GM12878 (cell line): ENCODE results near the gene NCAM2. TPM values are rescaled to one million over a fixed set of nuclear protein-coding genes. Genes with fewer than 3 reads are reported as not detected.

Experiments used
- ATAC-seq: fragments of 200-7000 bp; cut with Tn5 transposase; 3 replicates; pipeline ENCODE4 v1.9.1; 2020; ENCODE audit warnings: mild to moderate bottlenecking, moderate library complexity
- BruUV-seq: library from RNA; stranded (reverse); fragments of 400-500 nt; replicated peaks from 2 replicates; lab custom pipeline; 2021; lab: Mats Ljungman, UMichigan
- CTCF ChIA-PET: fragments of 300-600 bp; sonication (Branson Sonifier 250); formaldehyde crosslinking; extraction: SDS; loops from one replicate; lab custom pipeline; 2021; ENCODE audit warnings: inconsistent platforms; lab: Yijun Ruan, JAX
- POLR2A ChIA-PET: fragments of 350-600 bp; formaldehyde crosslinking; extraction: SDS; loops from one replicate; lab custom pipeline; 2021; ENCODE audit warnings: inconsistent platforms; lab: Charles Lee
- RAD21 ChIA-PET: fragments of 300-600 bp; sonication (Branson Sonifier 250); formaldehyde crosslinking; loops from one replicate; lab custom pipeline; 2023; ENCODE audit warnings: antibody characterized with exemption; ENCODE audit not compliant: unreplicated experiment; lab: Charles Lee
- SMC1A ChIA-PET: fragments of 300-600 bp; sonication (Branson Sonifier 250); formaldehyde crosslinking; loops from one replicate; lab custom pipeline; 2023; ENCODE audit not compliant: unreplicated experiment, uncharacterized antibody; lab: Charles Lee
- DNase-seq: peaks from one replicate; pipeline ENCODE4 v3.0.0-alpha.2; 2011; ENCODE audit warnings: low read depth, low spot score
- FAIRE-seq: peaks from 3 replicates; lab custom pipeline; 2011; peaks lifted over from hg19 to GRCh38; lab: Jason Lieb, UNC
- H2AFZ ChIP-seq: 2 replicates; pipeline ENCODE4 v1.6.0; 2011; ENCODE audit warnings: low read depth, low read length, control low read depth; ENCODE audit not compliant: control insufficient read depth
- H3K27ac ChIP-seq: 2 replicates; pipeline ENCODE4 v1.5.1; 2011; ENCODE audit warnings: control low read depth; ENCODE audit not compliant: control insufficient read depth, insufficient read depth
- H3K27me3 ChIP-seq, 2 experiments: replicated peaks in 1 of 2; 2 replicates each; pipeline versions ENCODE4 v1.6.0 to v1.6.1; 2011; ENCODE audit warnings: low read length in 1 of 2; ENCODE audit not compliant: control insufficient read depth in 2 of 2, insufficient read depth in 2 of 2
- H3K36me3 ChIP-seq, 2 experiments: 2 replicates each; pipeline ENCODE4 v1.5.1; 2011; ENCODE audit warnings: low read length in 1 of 2; ENCODE audit not compliant: control insufficient read depth in 2 of 2, insufficient read depth in 2 of 2
- H3K4me1 ChIP-seq: 2 replicates; pipeline ENCODE4 v1.6.1; 2011; ENCODE audit warnings: mild to moderate bottlenecking, low read length, moderate library complexity, mixed read lengths; ENCODE audit not compliant: control insufficient read depth, insufficient read depth
- H3K4me2 ChIP-seq: 2 replicates; pipeline ENCODE4 v1.6.0; 2011; ENCODE audit warnings: control low read depth; ENCODE audit not compliant: control insufficient read depth, insufficient read depth
- H3K4me3 ChIP-seq: fragments of 200-600 bp; sonication (generic); 2 replicates; pipeline ENCODE4 v1.5.1; 2016
- H3K79me2 ChIP-seq: 2 replicates; pipeline ENCODE4 v1.6.0; 2011; ENCODE audit warnings: low read length; ENCODE audit not compliant: control insufficient read depth, insufficient read depth
- H3K9ac ChIP-seq: 2 replicates; pipeline ENCODE4 v1.8.0; 2011; ENCODE audit warnings: low read length, control low read depth, mixed read lengths; ENCODE audit not compliant: control insufficient read depth, insufficient read depth
- H3K9me3 ChIP-seq: replicated peaks from 3 replicates; pipeline ENCODE4 v1.5.1; 2011; ENCODE audit warnings: mild to moderate bottlenecking, low read length; ENCODE audit not compliant: control insufficient read depth, insufficient read depth
- H4K20me1 ChIP-seq: 2 replicates; pipeline ENCODE4 v1.6.0; 2011; ENCODE audit not compliant: control insufficient read depth, insufficient read depth
- KLF5 ChIP-seq: fragments of 450-650 bp; IDR thresholded peaks from 2 replicates; pipeline ENCODE4 v1.6.1; 2014; ENCODE audit warnings: mild to moderate bottlenecking; ENCODE audit not compliant: partially characterized antibody
- MAX ChIP-seq: IDR thresholded peaks from 2 replicates; pipeline ENCODE4 v1.6.1; 2012; ENCODE audit warnings: low read depth, low read length, improper control_type of control experiment
- MEF2A ChIP-seq: IDR thresholded peaks from 2 replicates; pipeline ENCODE4 v1.6.1; 2011; ENCODE audit warnings: low read depth, mild to moderate bottlenecking, low read length, moderate library complexity; ENCODE audit not compliant: insufficient read depth
- MTA2 ChIP-seq: fragments of 450-650 bp; IDR thresholded peaks from 2 replicates; pipeline ENCODE4 v1.6.1; 2016; ENCODE audit warnings: low read depth, mild to moderate bottlenecking, moderate library complexity
- NBN ChIP-seq: fragments of 450-650 bp; IDR thresholded peaks from 2 replicates; pipeline ENCODE4 v1.6.1; 2016
- NFIC ChIP-seq: IDR thresholded peaks from 2 replicates; pipeline ENCODE4 v1.6.1; 2012; ENCODE audit warnings: low read depth, mild to moderate bottlenecking, inconsistent platforms, low read length, moderate library complexity
- NR2C1 ChIP-seq: fragments of 450-650 bp; IDR thresholded peaks from 2 replicates; pipeline ENCODE4 v1.6.1; 2017; ENCODE audit warnings: antibody characterized with exemption, mild to moderate bottlenecking, moderate library complexity
- POLR2AphosphoS5 ChIP-seq: IDR thresholded peaks from 2 replicates; pipeline ENCODE4 v1.6.1; 2011; ENCODE audit warnings: mild to moderate bottlenecking, low read length, inconsistent platforms
- STAT1 ChIP-seq: fragments of 450-650 bp; conservative IDR thresholded peaks from 2 replicates; pipeline ENCODE4 v1.6.1; 2014; ENCODE audit warnings: antibody characterized with exemption, mild to moderate bottlenecking
- TCF7 ChIP-seq: IDR thresholded peaks from 2 replicates; pipeline ENCODE4 v1.6.1; 2014; ENCODE audit warnings: antibody characterized with exemption, borderline replicate concordance
- YBX1 ChIP-seq: fragments of 450-650 bp; IDR thresholded peaks from 2 replicates; pipeline ENCODE4 v1.6.1; 2016; ENCODE audit warnings: antibody characterized with exemption
- ZBED1 ChIP-seq: IDR thresholded peaks from 2 replicates; pipeline ENCODE4 v1.6.1; 2016; ENCODE audit warnings: borderline replicate concordance
- ZZZ3 ChIP-seq: IDR thresholded peaks from 2 replicates; pipeline ENCODE4 v1.6.1; 2011; ENCODE audit warnings: low read depth; ENCODE audit not compliant: control insufficient read depth, insufficient read length
- WGBS: methylation state at CpG from one replicate; pipeline ENCODE4 v1.1.6; 2016; ENCODE audit warnings: low lambda C conversion rate; ENCODE audit not compliant: insufficient replicate concordance, insufficient coverage; ENCODE audit errors: missing lambda C conversion rate; 5-methylcytosine and 5-hydroxymethylcytosine counted together
- in situ Hi-C: fragments of 300-500 bp; cut with MboI; formaldehyde crosslinking; loops from 9 replicates; pipeline ENCODE4 v1.14.3; 2018; ENCODE audit warnings: mixed read lengths
- intact Hi-C: fragments of 100-400 bp; cut with micrococcal nuclease; formaldehyde crosslinking; loops from one replicate; pipeline ENCODE4 v1.14.2; 2022; ENCODE audit not compliant: unreplicated experiment
- polyA plus RNA-seq, 11 experiments: library from polyadenylated mRNA; depleted of rRNA in 4 of 11; unstranded in 6 of 11; stranded (reverse) in 5 of 11; fragments of >200 nt; fragmentation: Nextera tagmentation in 4 of 11; fragmentation: Illumina TruSeq in 1 of 11; extraction: Ambion mirVana in 4 of 11; extraction: Trizol in 1 of 11; gene quantifications; 1 replicate in 1 of 11; 2 replicates in 10 of 11; pipeline versions ENCODE4 v1.2.1 to v1.2.3, GENCODE V29; 2011 to 2016; ENCODE audit warnings: inconsistent platforms in 2 of 11, missing spikeins in 2 of 11, low read depth in 1 of 11
- total RNA-seq, 4 experiments: library from RNA; depleted of rRNA in 3 of 4; stranded (reverse); fragments of >200 nt in 3 of 4; fragmentation: Illumina TruSeq in 1 of 4; extraction: Trizol in 1 of 4; gene quantifications; 2 replicates each; pipeline versions ENCODE4 v1.2.1 to v1.2.3, GENCODE V29; 2013 to 2021
- TF ChIP-seq, protein P1 (sequence below), 3 experiments: IDR thresholded peaks in 2 of 3; conservative IDR thresholded peaks in 1 of 3; 2 replicates each; pipeline ENCODE4 v1.5.1; 2011; ENCODE audit warnings: low read depth in 3 of 3, low read length in 3 of 3, mild to moderate bottlenecking in 3 of 3, control low read depth in 2 of 3, moderate library complexity in 2 of 3, inconsistent platforms in 1 of 3, mixed read lengths in 1 of 3; ENCODE audit not compliant: control insufficient read depth in 2 of 3, insufficient read depth in 1 of 3; ENCODE audit errors: extremely low read depth in 1 of 3
- TF ChIP-seq, protein P2 (sequence below): fragments of 450-650 bp; IDR thresholded peaks from 2 replicates; pipeline ENCODE4 v1.6.1; 2016; ENCODE audit warnings: mild to moderate bottlenecking, moderate library complexity, borderline replicate concordance

Gene NCAM2
- total and polyA plus RNA-seq, 10 of the 15 experiments (the other 5 are each of a cell fraction or from before 2014, with no cell fraction given): 0.23 to 0.27 TPM; not detected in 8

DNA sequence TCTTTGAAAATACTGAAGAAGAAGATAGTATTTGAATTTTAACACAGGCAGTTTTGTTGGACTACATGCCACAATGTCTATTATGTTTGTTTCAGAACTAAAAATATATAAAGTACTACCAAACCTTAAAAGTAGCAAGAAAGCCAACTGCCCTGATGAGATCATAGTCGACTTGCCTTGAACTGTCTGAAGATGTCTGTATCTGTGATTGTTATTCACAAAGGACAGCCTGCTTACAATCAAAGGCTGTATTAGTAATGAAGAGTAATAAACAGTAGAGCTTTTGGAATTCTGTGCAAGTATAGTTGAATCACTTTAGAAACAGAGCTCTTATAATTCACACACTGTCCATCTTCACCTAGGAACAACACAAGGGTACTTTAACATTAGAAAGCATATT is 228.3 kb downstream of the NCAM2 start:
- no TSS peak for BruUV-seq
- no peak overlapping the region for H3K27ac ChIP-seq
- RAD21 ChIA-PET: no interaction called here
- ATAC-seq (no peak), FAIRE-seq (no peak), DNase-seq (no peak)
- 0% methylated on average over 1 of the region's 1 CpG for WGBS
- POLR2A ChIA-PET: no interaction called here
- no peak overlapping the region for H3K4me3 ChIP-seq
- H2AFZ ChIP-seq: no peak overlapping the region
- TF ChIP-seq STAT1 (no peak), YBX1 (no peak), MEF2A (no peak), ZZZ3 (no peak), KLF5 (no peak), TCF7 (no peak), MAX (no peak), MTA2 (no peak), ZBED1 (no peak), NFIC (no peak), NBN (no peak), POLR2AphosphoS5 (no peak), NR2C1 (no peak)
- TF ChIP-seq, protein P1, sequence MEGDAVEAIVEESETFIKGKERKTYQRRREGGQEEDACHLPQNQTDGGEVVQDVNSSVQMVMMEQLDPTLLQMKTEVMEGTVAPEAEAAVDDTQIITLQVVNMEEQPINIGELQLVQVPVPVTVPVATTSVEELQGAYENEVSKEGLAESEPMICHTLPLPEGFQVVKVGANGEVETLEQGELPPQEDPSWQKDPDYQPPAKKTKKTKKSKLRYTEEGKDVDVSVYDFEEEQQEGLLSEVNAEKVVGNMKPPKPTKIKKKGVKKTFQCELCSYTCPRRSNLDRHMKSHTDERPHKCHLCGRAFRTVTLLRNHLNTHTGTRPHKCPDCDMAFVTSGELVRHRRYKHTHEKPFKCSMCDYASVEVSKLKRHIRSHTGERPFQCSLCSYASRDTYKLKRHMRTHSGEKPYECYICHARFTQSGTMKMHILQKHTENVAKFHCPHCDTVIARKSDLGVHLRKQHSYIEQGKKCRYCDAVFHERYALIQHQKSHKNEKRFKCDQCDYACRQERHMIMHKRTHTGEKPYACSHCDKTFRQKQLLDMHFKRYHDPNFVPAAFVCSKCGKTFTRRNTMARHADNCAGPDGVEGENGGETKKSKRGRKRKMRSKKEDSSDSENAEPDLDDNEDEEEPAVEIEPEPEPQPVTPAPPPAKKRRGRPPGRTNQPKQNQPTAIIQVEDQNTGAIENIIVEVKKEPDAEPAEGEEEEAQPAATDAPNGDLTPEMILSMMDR (IDR thresholded peaks at IDR 0.05 in 2 of 3, conservative IDR thresholded peaks at IDR 0.05 in 1 of 3; ENCODE audit: control insufficient read depth in 2 of 3, extremely low read depth in 1 of 3, insufficient read depth in 1 of 3, low read depth in 3 of 3, low read length in 3 of 3): no peak
- TF ChIP-seq, protein P2, sequence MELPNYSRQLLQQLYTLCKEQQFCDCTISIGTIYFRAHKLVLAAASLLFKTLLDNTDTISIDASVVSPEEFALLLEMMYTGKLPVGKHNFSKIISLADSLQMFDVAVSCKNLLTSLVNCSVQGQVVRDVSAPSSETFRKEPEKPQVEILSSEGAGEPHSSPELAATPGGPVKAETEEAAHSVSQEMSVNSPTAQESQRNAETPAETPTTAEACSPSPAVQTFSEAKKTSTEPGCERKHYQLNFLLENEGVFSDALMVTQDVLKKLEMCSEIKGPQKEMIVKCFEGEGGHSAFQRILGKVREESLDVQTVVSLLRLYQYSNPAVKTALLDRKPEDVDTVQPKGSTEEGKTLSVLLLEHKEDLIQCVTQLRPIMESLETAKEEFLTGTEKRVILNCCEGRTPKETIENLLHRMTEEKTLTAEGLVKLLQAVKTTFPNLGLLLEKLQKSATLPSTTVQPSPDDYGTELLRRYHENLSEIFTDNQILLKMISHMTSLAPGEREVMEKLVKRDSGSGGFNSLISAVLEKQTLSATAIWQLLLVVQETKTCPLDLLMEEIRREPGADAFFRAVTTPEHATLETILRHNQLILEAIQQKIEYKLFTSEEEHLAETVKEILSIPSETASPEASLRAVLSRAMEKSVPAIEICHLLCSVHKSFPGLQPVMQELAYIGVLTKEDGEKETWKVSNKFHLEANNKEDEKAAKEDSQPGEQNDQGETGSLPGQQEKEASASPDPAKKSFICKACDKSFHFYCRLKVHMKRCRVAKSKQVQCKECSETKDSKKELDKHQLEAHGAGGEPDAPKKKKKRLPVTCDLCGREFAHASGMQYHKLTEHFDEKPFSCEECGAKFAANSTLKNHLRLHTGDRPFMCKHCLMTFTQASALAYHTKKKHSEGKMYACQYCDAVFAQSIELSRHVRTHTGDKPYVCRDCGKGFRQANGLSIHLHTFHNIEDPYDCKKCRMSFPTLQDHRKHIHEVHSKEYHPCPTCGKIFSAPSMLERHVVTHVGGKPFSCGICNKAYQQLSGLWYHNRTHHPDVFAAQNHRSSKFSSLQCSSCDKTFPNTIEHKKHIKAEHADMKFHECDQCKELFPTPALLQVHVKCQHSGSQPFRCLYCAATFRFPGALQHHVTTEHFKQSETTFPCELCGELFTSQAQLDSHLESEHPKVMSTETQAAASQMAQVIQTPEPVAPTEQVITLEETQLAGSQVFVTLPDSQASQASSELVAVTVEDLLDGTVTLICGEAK: no peak
- no peaks in the 10 kb centered on the region for H3K9me3 ChIP-seq
- no peaks in the 10 kb centered on the region for H3K27me3 ChIP-seq
- H4K20me1 ChIP-seq: no peaks in the 10 kb centered on the region
- H3K36me3 ChIP-seq: no peaks in the 10 kb centered on the region
- intact Hi-C loops (no loop called here), in situ Hi-C loops (no loop called here)
- CTCF ChIA-PET: no interaction called here
- H3K4me1 ChIP-seq: no peaks in the 10 kb centered on the region
- no peak overlapping the region for H3K9ac ChIP-seq
- SMC1A ChIA-PET: no interaction called here
- H3K4me2 ChIP-seq: no peak overlapping the region
- no peaks in the 10 kb centered on the region for H3K79me2 ChIP-seq
